A549 (cell line): Measurements from ENCODE around the gene UST. TPM values are rescaled to one million over a fixed set of nuclear protein-coding genes. Genes with fewer than 3 reads are reported as not detected.
"Not testable (repeated sequence)": the region's sequence is repeated elsewhere in the genome, so short reads cannot be mapped to it uniquely, and the experiment has no call there.

Experiments
- ATAC-seq, 2 experiments: fragments of 200-7000 bp in 1 of 2; fragments of >200 bp in 1 of 2; cut with Nextera tagmentation in 1 of 2; cut with Tn5 transposase in 1 of 2; 3 replicates each; pipeline versions ENCODE4 v1.8.0 to v1.9.1; 2018 to 2020; ENCODE audit warnings: mild to moderate bottlenecking in 1 of 2, moderate library complexity in 1 of 2
- CTCF ChIA-PET: fragments of 300-600 bp; sonication (Branson Sonifier 250); formaldehyde crosslinking; extraction: SDS; loops from one replicate; lab custom pipeline; 2021; ENCODE audit warnings: antibody characterized with exemption, inconsistent platforms; lab: Yijun Ruan, JAX
- POLR2A ChIA-PET: fragments of 350-600 bp; formaldehyde crosslinking; extraction: SDS; loops from one replicate; lab custom pipeline; 2021; ENCODE audit warnings: antibody characterized with exemption, inconsistent platforms; lab: Yijun Ruan, JAX
- DNase-seq, 2 experiments: peaks; one replicate each; pipeline versions ENCODE4 v3.0.0 to v3.0.0-alpha.2; 2011 to 2016; ENCODE audit warnings: low read depth in 1 of 2, low spot score in 1 of 2
- FAIRE-seq: peaks from 2 replicates; lab custom pipeline; 2011; peaks lifted over from hg19 to GRCh38; lab: Jason Lieb, UNC
- H3K27ac ChIP-seq, 2 experiments: fragments of >200 bp; sonication (Bioruptor Twin); formaldehyde crosslinking; 3 replicates each; pipeline ENCODE4 v1.5.1; 2016 to 2017
- H3K4me1 ChIP-seq: fragments of >200 bp; sonication (Bioruptor Twin); formaldehyde crosslinking; 3 replicates; pipeline ENCODE4 v1.6.1; 2016
- H3K4me2 ChIP-seq: fragments of >200 bp; sonication (Bioruptor Twin); formaldehyde crosslinking; 3 replicates; pipeline ENCODE4 v1.6.1; 2016
- H3K4me3 ChIP-seq: fragments of >200 bp; sonication (Bioruptor Twin); formaldehyde crosslinking; 3 replicates; pipeline ENCODE4 v1.5.1; 2016
- H3K9me3 ChIP-seq: fragments of >200 bp; sonication (Bioruptor Twin); formaldehyde crosslinking; 3 replicates; pipeline ENCODE4 v1.6.1; 2016
- BCL3 ChIP-seq: fragments of >200 bp; sonication (Bioruptor Twin); formaldehyde crosslinking; IDR thresholded peaks from 3 replicates; pipeline ENCODE4 v1.6.1; 2016
- CBX2 ChIP-seq: fragments of 200-600 bp; sonication (generic); IDR thresholded peaks from 2 replicates; pipeline ENCODE4 v1.6.1; 2016; ENCODE audit warnings: low read depth, mild to moderate bottlenecking, borderline replicate concordance
- CHD4 ChIP-seq: fragments of 200-600 bp; sonication (generic); IDR thresholded peaks from 2 replicates; pipeline ENCODE4 v1.6.1; 2016; ENCODE audit warnings: antibody characterized with exemption, mild to moderate bottlenecking, borderline replicate concordance
- CTCF ChIP-seq: fragments of >200 bp; sonication (Bioruptor Twin); formaldehyde crosslinking; IDR thresholded peaks from 3 replicates; pipeline ENCODE4 v1.5.1; 2016
- EP300 ChIP-seq, 2 experiments: fragments of >200 bp; sonication (Bioruptor Twin); formaldehyde crosslinking; IDR thresholded peaks; 2 replicates in 1 of 2; 3 replicates in 1 of 2; pipeline ENCODE4 v1.6.1; 2016 to 2017
- ESRRA ChIP-seq: fragments of 150-350 bp; IDR thresholded peaks from 2 replicates; pipeline ENCODE4 v1.6.1; 2014; ENCODE audit warnings: mild to moderate bottlenecking, low read length, borderline replicate concordance
- HDAC2 ChIP-seq: fragments of 200-600 bp; sonication (generic); IDR thresholded peaks from 2 replicates; pipeline ENCODE4 v1.6.1; 2016
- HES2 ChIP-seq: fragments of >200 bp; sonication (Bioruptor Twin); formaldehyde crosslinking; IDR thresholded peaks from 2 replicates; pipeline ENCODE4 v1.6.1; 2016
- HOXA7 ChIP-seq: fragments of 250-450 bp; sonication (Bioruptor Pico); IDR thresholded peaks from 2 replicates; pipeline ENCODE4 v1.5.0; 2020; ENCODE audit warnings: mild to moderate bottlenecking, moderate library complexity
- HOXB13 ChIP-seq: fragments of 250-450 bp; sonication (Bioruptor Pico); IDR thresholded peaks from 2 replicates; pipeline ENCODE4 v1.5.0; 2020; ENCODE audit warnings: low read depth, mild to moderate bottlenecking, moderate library complexity
- JUNB ChIP-seq: fragments of >200 bp; sonication (Bioruptor Twin); formaldehyde crosslinking; IDR thresholded peaks from 2 replicates; pipeline ENCODE4 v1.6.1; 2016
- MAFK ChIP-seq: fragments of 450-650 bp; IDR thresholded peaks from 2 replicates; pipeline ENCODE4 v1.6.1; 2014; ENCODE audit not compliant: partially characterized antibody
- MAZ ChIP-seq: fragments of 150-350 bp; IDR thresholded peaks from 2 replicates; pipeline ENCODE4 v1.6.1; 2014; ENCODE audit warnings: antibody characterized with exemption, low read depth, low read length, borderline replicate concordance
- NR3C1 ChIP-seq: fragments of >200 bp; sonication (Bioruptor Twin); formaldehyde crosslinking; IDR thresholded peaks from 3 replicates; pipeline ENCODE4 v1.6.1; 2017
- RAD21 ChIP-seq, 2 experiments: fragments of >200 bp in 1 of 2; sonication (Bioruptor Twin) in 1 of 2; formaldehyde crosslinking in 1 of 2; IDR thresholded peaks in 1 of 2; conservative IDR thresholded peaks in 1 of 2; 2 replicates in 1 of 2; 3 replicates in 1 of 2; pipeline ENCODE4 v1.6.1; 2012 to 2018; ENCODE audit warnings: inconsistent platforms in 1 of 2
- REST ChIP-seq: fragments of 200-600 bp; sonication (generic); IDR thresholded peaks from 2 replicates; pipeline ENCODE4 v1.6.1; 2016; ENCODE audit warnings: antibody characterized with exemption, mild to moderate bottlenecking, moderate library complexity
- ZC3H11A ChIP-seq: fragments of 450-650 bp; IDR thresholded peaks from 2 replicates; pipeline ENCODE4 v1.6.1; 2014; ENCODE audit warnings: antibody characterized with exemption, mild to moderate bottlenecking
- ZFP36 ChIP-seq: fragments of 450-650 bp; IDR thresholded peaks from 2 replicates; pipeline ENCODE4 v1.6.1; 2014; ENCODE audit warnings: borderline replicate concordance; ENCODE audit not compliant: partially characterized antibody
- WGBS: methylation state at CpG from one replicate; pipeline ENCODE4 v1.1.6; 2017; ENCODE audit errors: missing lambda C conversion rate; 5-methylcytosine and 5-hydroxymethylcytosine counted together
- polyA plus RNA-seq, 4 experiments: library from polyadenylated mRNA; depleted of rRNA in 3 of 4; stranded (reverse); fragments of >200 nt; fragmentation: RNase III in 1 of 4; extraction: RNeasy Plus Mini Kit Qiagen cat#74134 plus additional on column Dnase treatment in 1 of 4; gene quantifications; 2 replicates in 3 of 4; 3 replicates in 1 of 4; pipeline ENCODE4 v1.2.3, GENCODE V29; 2011 to 2017

UST gene
- polyA plus RNA-seq, 2 of the 4 experiments (the other 2 are of a cell fraction): 0.54 to 1.7 TPM

- TF ChIP-seq REST: no peak
- TF ChIP-seq, all 56 proteins: peak for 0
Observed at GRCh38 chr6:148850964-148851363, 104.1 kb downstream of the UST start (continued).

GRCh38 chr6:148851683-148852556 is 105.1 kb downstream of the UST start:
- ATAC-seq: no peak
- DNase-seq: no peak
- H3K4me2 ChIP-seq: no peak overlapping the region
- no peak for TF ChIP-seq RAD21 (conservative IDR thresholded peaks at IDR 0.05 in 1 of 2, IDR thresholded peaks at IDR 0.05 in 1 of 2)
- no peak for TF ChIP-seq MAZ
- TF ChIP-seq HOXA7 (CRISPR knock-in tag): no peak
- H3K4me3 ChIP-seq: no peak overlapping the region
- peaks cover 3% of the 10 kb centered on the region; the same call in 1 of the 3 replicates for H3K4me1 ChIP-seq
- POLR2A ChIA-PET: no interaction called here
- CTCF ChIA-PET: no interaction called here
- no peak overlapping the region for H3K27ac ChIP-seq
- no peaks in the 10 kb centered on the region for H3K9me3 ChIP-seq
- WGBS: 55% methylated on average over 16 of the region's 16 CpGs
- FAIRE-seq: no peak

- ATAC-seq (no peak), FAIRE-seq (no peak), DNase-seq (no peak)
- CTCF ChIA-PET: no interaction called here
- TF ChIP-seq ZFP36 (no peak), EP300 (IDR thresholded peaks at IDR 0.05) (no peak), CHD4 (no peak), MAZ (no peak), ZC3H11A (no peak), HES2 (no peak), REST (no peak), RAD21 (conservative IDR thresholded peaks at IDR 0.05 in 1 of 2, IDR thresholded peaks at IDR 0.05 in 1 of 2) (no peak), NR3C1 (no peak), BCL3 (no peak), ESRRA (no peak), JUNB (no peak), CBX2 (no peak), CTCF (no peak), HDAC2 (no peak), MAFK (no peak), HOXB13 (CRISPR knock-in tag) (no peak)
- Histone ChIP-seq H3K4me3 (no peak overlapping the region), H3K9me3 (no peaks in the 10 kb centered on the region), H3K4me1 (peaks cover 3% of the 10 kb centered on the region; the same call in 1 of the 3 replicates), H3K4me2 (no peak overlapping the region), H3K27ac (no peak overlapping the region)
- WGBS: 48% methylated on average over 6 of the region's 6 CpGs
- POLR2A ChIA-PET: no interaction called here
Observed at GRCh38 chr6:148852688-148853087, 105.9 kb downstream of the UST start.

- H3K4me3 ChIP-seq, ATAC-seq, POLR2A ChIA-PET, DNase-seq, H3K9me3 ChIP-seq, FAIRE-seq, H3K27ac ChIP-seq, H3K4me1 ChIP-seq, CTCF ChIA-PET, H3K4me2 ChIP-seq: not testable (repeated sequence)
- 69% methylated on average over 3 of the region's 3 CpGs for WGBS
Observed at GRCh38 chr6:148853113-148853512, 106.3 kb downstream of the UST start.
